ENCODE results near the gene SRSF5.

The SRSF5 gene

DNA sequence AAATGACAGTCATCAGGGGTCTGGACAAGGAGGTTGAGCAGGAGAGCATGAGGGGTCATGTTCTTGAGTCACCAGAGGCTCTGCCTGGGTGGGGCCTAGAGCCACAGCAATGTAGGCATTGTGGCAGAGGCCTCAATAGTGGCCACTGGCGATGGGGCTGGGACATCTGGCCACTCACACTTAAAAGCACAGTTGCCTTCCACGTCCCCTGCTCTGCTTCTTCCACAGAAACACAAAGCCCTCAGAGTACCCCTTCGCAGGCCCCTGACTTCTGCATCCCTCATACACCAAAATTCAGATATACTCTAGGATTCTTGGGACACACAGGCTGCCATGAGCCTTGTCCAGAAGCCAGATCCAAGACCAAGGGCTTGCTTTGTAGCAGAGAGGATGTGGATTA lies 27.8 kb downstream of the SRSF5 start:
- no peak overlapping the region for H3K4me3 ChIP-seq (ENCODE audit: low read depth, low read length)
- TF ChIP-seq MYC (IDR thresholded peaks at IDR 0.05; ENCODE audit: low read depth, low read length) (no peak), POLR2A (IDR thresholded peaks at IDR 0.05; ENCODE audit: extremely low read depth, insufficient read length) (no peak)
- TF ChIP-seq, protein P1, sequence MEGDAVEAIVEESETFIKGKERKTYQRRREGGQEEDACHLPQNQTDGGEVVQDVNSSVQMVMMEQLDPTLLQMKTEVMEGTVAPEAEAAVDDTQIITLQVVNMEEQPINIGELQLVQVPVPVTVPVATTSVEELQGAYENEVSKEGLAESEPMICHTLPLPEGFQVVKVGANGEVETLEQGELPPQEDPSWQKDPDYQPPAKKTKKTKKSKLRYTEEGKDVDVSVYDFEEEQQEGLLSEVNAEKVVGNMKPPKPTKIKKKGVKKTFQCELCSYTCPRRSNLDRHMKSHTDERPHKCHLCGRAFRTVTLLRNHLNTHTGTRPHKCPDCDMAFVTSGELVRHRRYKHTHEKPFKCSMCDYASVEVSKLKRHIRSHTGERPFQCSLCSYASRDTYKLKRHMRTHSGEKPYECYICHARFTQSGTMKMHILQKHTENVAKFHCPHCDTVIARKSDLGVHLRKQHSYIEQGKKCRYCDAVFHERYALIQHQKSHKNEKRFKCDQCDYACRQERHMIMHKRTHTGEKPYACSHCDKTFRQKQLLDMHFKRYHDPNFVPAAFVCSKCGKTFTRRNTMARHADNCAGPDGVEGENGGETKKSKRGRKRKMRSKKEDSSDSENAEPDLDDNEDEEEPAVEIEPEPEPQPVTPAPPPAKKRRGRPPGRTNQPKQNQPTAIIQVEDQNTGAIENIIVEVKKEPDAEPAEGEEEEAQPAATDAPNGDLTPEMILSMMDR (IDR thresholded peaks at IDR 0.05; ENCODE audit: low read depth, low read length) = no peak
- TF ChIP-seq, protein P2, sequence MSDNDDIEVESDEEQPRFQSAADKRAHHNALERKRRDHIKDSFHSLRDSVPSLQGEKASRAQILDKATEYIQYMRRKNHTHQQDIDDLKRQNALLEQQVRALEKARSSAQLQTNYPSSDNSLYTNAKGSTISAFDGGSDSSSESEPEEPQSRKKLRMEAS (IDR thresholded peaks at IDR 0.05; ENCODE audit: low read depth, low read length) = no peak
- DNase-seq (ENCODE audit: low read depth) = no peak

DNA sequence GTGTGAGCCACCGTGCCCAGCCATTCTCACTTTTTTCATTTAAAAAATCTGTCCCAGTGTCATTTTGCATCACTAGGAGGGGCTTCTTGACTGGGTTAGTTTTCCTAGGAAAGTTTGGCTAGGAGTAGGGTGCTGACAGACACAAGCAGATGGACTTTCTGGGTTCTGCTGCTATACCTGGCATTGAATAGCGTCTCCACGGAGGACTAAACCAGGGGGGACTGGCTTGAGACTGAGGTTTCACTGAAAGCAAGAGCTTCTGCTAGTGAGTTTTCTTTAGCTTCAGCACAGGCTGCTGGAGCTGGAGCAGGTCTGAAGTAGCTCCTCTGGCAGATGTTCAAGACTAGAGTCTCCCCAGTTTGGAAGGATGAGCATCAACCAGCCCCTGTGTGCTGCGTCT lies 28.7 kb downstream of the SRSF5 start:
- TF ChIP-seq, protein P1 (IDR thresholded peaks at IDR 0.05; ENCODE audit: low read depth, low read length) = no peak
- TF ChIP-seq, protein P2 (IDR thresholded peaks at IDR 0.05; ENCODE audit: low read depth, low read length) = no peak
- TF ChIP-seq POLR2A (IDR thresholded peaks at IDR 0.05; ENCODE audit: extremely low read depth, insufficient read length) = no peak
- TF ChIP-seq MYC (IDR thresholded peaks at IDR 0.05; ENCODE audit: low read depth, low read length) = no peak
- no peak overlapping the region for H3K4me3 ChIP-seq (ENCODE audit: low read depth, low read length)
- DNase-seq (ENCODE audit: low read depth) = no peak

DNA sequence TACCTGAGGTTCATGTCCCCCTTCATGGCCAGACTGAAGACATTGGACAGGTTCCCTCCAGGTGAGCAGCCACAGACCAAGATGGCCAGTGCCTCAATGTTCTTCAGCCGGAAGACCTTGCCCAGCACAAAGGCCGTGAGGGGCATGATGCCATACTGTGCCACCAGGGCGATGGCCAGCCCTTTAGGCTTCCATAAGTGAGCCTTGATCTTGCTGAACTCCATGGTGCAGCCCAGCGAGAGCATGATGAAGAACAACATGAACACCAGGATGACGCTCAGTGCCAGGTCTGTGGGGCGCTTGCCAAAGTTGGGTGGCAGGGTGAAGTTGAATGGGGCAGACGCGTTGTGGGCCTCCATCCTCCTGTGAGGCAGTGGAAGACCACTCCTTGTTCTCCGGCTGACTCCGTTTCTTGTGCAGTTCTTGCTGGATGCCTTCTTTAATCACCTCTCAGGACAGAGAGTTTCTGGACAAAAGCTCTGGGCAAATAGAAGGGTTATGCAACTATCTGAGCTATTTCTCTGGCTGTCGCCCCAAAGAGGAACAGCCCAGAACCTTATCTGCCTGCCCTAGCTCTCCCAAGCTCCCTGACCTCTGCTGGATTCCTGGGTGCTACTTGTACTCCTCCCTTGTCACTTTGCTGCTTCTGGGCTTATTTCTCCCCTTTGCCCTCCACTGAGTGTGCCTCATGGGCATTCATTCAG lies 30.0 kb downstream of the SRSF5 start, which contains the start of gene SLC10A1:
Gene SLC10A1, minus strand, starts transcription at position 445 of the 704 bp plus-strand sequence. Its CDS starts 86 bp downstream, at position 359.
- TF ChIP-seq MYC (IDR thresholded peaks at IDR 0.05; ENCODE audit: low read depth, low read length) = no peak
- TF ChIP-seq POLR2A (IDR thresholded peaks at IDR 0.05; ENCODE audit: extremely low read depth, insufficient read length) = no peak
- TF ChIP-seq, protein P2 (IDR thresholded peaks at IDR 0.05; ENCODE audit: low read depth, low read length) = no peak
- TF ChIP-seq, protein P1 (IDR thresholded peaks at IDR 0.05; ENCODE audit: low read depth, low read length) = no peak
- no peak within 1 kb of the TSS for H3K4me3 ChIP-seq (ENCODE audit: low read depth, low read length)
- no peak for DNase-seq (ENCODE audit: low read depth)

DNA sequence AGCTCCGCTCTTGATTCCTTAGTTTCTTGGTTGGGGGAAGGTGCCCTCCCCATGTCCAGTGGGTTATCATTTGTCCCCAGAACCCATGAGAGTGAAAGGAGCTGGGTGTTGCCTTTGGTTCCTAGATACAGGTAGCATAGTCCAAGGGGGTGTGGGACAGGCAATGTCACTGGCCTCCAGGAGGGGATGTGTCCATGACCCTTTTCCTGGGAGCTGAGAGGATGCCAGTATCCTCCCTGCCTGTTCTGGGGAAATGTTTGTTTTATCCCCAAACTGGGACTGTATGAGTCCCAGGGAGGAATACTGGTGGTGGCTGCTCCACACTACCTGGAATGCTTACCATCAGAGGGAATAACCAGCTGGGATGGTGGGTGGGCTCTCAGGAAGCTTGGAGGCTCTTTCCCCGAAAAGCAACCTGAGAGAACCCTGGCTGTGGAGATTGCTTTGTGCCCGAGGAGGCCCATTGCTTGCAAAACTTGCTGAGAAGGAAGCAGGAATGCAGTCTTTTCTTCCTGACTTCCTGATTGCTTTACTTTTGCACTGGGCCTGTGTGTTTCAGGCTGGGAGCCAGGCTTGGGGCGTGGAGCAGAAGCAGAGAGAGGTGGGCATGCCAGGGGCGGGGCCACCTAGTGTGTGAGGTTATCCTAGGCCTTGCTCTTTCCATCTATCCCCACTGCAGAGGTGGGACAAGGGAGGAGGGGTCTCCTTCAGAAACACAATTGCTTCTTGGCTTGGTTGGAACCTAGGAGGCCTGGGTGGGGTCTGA lies 30.8 kb downstream of the SRSF5 start:
- no peak for DNase-seq (ENCODE audit: low read depth)
- no peak overlapping the region for H3K4me3 ChIP-seq (ENCODE audit: low read depth, low read length)
- TF ChIP-seq, protein P2 (IDR thresholded peaks at IDR 0.05; ENCODE audit: low read depth, low read length) = no peak
- TF ChIP-seq POLR2A (IDR thresholded peaks at IDR 0.05; ENCODE audit: extremely low read depth, insufficient read length) (no peak), MYC (IDR thresholded peaks at IDR 0.05; ENCODE audit: low read depth, low read length) (no peak)
- TF ChIP-seq, protein P1 (IDR thresholded peaks at IDR 0.05; ENCODE audit: low read depth, low read length) = no peak

DNA sequence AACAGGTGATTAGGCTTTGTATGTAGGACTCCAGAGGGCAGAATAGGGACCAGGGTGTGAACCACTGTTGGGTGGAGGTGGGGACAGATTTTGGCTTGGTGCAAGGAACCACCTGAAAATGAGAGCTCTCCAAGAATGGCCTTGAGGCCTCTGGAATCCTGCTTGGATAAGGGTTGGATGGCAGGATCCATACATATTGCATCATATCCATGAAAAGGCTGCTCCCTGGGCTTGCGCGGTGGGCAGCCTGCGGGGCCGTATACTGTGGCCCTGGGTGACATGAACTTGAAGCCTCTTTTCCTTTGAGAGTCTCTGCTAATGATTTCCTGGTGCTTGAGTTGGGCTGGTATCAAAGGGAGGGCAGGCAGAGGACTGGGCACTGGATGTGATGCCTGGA lies 31.4 kb downstream of the SRSF5 start:
- no peak overlapping the region for H3K4me3 ChIP-seq (ENCODE audit: low read depth, low read length)
- DNase-seq (ENCODE audit: low read depth) = no peak
- TF ChIP-seq, protein P2 (IDR thresholded peaks at IDR 0.05; ENCODE audit: low read depth, low read length) = no peak
- no peak for TF ChIP-seq POLR2A (IDR thresholded peaks at IDR 0.05; ENCODE audit: extremely low read depth, insufficient read length)

DNA sequence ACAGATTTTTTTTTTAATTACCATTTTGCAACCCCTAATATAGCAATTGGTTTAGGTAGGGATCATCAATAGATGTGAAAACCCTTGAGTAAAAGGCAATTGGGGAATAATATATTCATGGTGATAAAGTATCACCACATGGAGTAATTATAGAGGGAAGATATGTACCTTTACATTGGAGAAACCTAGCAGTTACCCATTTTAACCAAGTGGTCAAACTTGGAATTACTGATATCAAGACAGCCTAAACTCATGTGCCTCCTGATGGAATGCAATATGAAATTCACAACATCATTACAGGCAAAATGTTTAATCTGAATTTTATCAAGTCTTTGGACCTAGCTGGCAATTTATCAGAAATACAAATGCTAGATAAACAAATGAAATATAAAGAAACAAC lies 36.8 kb downstream of the SRSF5 start:
- TF ChIP-seq POLR2A (IDR thresholded peaks at IDR 0.05; ENCODE audit: extremely low read depth, insufficient read length) (no peak), MYC (IDR thresholded peaks at IDR 0.05; ENCODE audit: low read depth, low read length) (no peak)
- TF ChIP-seq, protein P2 (IDR thresholded peaks at IDR 0.05; ENCODE audit: low read depth, low read length) = no peak
- TF ChIP-seq, protein P1 (IDR thresholded peaks at IDR 0.05; ENCODE audit: low read depth, low read length) = no peak
- no peak overlapping the region for H3K4me3 ChIP-seq (ENCODE audit: low read depth, low read length)
- DNase-seq (ENCODE audit: low read depth) = no peak
